OCI-LY1 (cell line): Measurements from ENCODE around the gene OR51F2.
"Not testable (repeated sequence)": the region's sequence is repeated elsewhere in the genome, so short reads cannot be mapped to it uniquely, and the experiment has no call there.

Source experiments
- H2AFZ ChIP-seq: fragments of 200-600 bp; sonication (generic), shearing (Covaris generic); 2 replicates; pipeline ENCODE4 v1.6.0; 2014; ENCODE audit warnings: antibody characterized with exemption, mild to moderate bottlenecking, low read length
- H3F3A ChIP-seq: fragments of 200-600 bp; sonication (generic), shearing (Covaris generic); 2 replicates; pipeline ENCODE4 v1.6.0; 2014; ENCODE audit warnings: mild to moderate bottlenecking, antibody characterized with exemption, low read length, moderate library complexity; ENCODE audit not compliant: insufficient read depth
- H3K27ac ChIP-seq: fragments of 200-600 bp; sonication (generic); 2 replicates; pipeline ENCODE4 v1.5.1; 2014; ENCODE audit warnings: low read length, mixed run types, mild to moderate bottlenecking, low read depth; ENCODE audit not compliant: poor library complexity, severe bottlenecking
- H3K27me3 ChIP-seq: fragments of 200-600 bp; sonication (generic); 2 replicates; pipeline ENCODE4 v1.6.0; 2014; ENCODE audit warnings: antibody characterized with exemption, mild to moderate bottlenecking, low read length, moderate library complexity; ENCODE audit not compliant: insufficient read depth
- H3K36me3 ChIP-seq: fragments of 200-600 bp; sonication (generic); 2 replicates; pipeline ENCODE4 v1.6.1; 2014; ENCODE audit warnings: mild to moderate bottlenecking, antibody characterized with exemption, low read length, moderate library complexity, mixed read lengths; ENCODE audit not compliant: insufficient read depth
- H3K4me1 ChIP-seq: fragments of 200-600 bp; sonication (generic); 2 replicates; pipeline ENCODE4 v1.5.1; 2014; ENCODE audit warnings: mild to moderate bottlenecking, low read length, moderate library complexity; ENCODE audit not compliant: insufficient read depth, severe bottlenecking
- H3K4me2 ChIP-seq: fragments of 200-600 bp; sonication (generic), shearing (Covaris generic); 2 replicates; pipeline ENCODE4 v1.6.1; 2014; ENCODE audit warnings: low read length
- H3K4me3 ChIP-seq: fragments of 200-600 bp; sonication (generic); 2 replicates; pipeline ENCODE4 v1.5.1; 2014; ENCODE audit warnings: low read length, low read depth, mild to moderate bottlenecking, mixed read lengths; ENCODE audit not compliant: poor library complexity, severe bottlenecking
- H3K79me2 ChIP-seq: fragments of 200-600 bp; shearing (Covaris generic); 2 replicates; pipeline ENCODE4 v1.6.1; 2016; ENCODE audit warnings: mixed run types, low read length, mixed read lengths; ENCODE audit not compliant: insufficient read depth
- H3K9ac ChIP-seq: fragments of 200-600 bp; sonication (generic), shearing (Covaris generic); 2 replicates; pipeline ENCODE4 v1.6.1; 2014; ENCODE audit warnings: mild to moderate bottlenecking, low read length, mixed read lengths
- H3K9me2 ChIP-seq: fragments of 200-600 bp; sonication (generic), shearing (Covaris generic); 2 replicates; pipeline ENCODE4 v1.6.1; 2014; ENCODE audit warnings: low read depth, mild to moderate bottlenecking, low read length, mixed read lengths
- H3K9me3 ChIP-seq: fragments of 200-600 bp; shearing (Covaris generic); 2 replicates; pipeline ENCODE4 v1.6.1; 2014; ENCODE audit warnings: low read length, mixed read lengths
- H4K20me1 ChIP-seq: fragments of 200-600 bp; sonication (generic), shearing (Covaris generic); 2 replicates; pipeline ENCODE4 v1.6.0; 2016; ENCODE audit warnings: mild to moderate bottlenecking, low read length; ENCODE audit not compliant: insufficient read depth
- CTCF ChIP-seq: fragments of 200-600 bp; sonication (generic), shearing (Covaris generic); IDR thresholded peaks from 2 replicates; pipeline ENCODE4 v1.5.1; 2017; ENCODE audit warnings: mild to moderate bottlenecking, antibody characterized with exemption, low read length, moderate library complexity, mixed read lengths
- EZH2 ChIP-seq: fragments of 200-600 bp; sonication (generic), shearing (Covaris generic); IDR thresholded peaks from 2 replicates; pipeline ENCODE4 v1.8.0; 2017; ENCODE audit warnings: borderline replicate concordance, mixed run types, mild to moderate bottlenecking, antibody characterized with exemption, low read length, moderate library complexity, mixed read lengths

The OR51F2 gene

GRCh38 chr11:4798427-4799183 lies 22.5 kb upstream of the OR51F2 start:
- no peaks in the 10 kb centered on the region for H3K27me3 ChIP-seq
- H3K9me3 ChIP-seq: no peaks in the 10 kb centered on the region
- H3K9ac ChIP-seq: no peak overlapping the region
- no peak overlapping the region for H2AFZ ChIP-seq
- H3K79me2 ChIP-seq: no peaks in the 10 kb centered on the region
- no peaks in the 10 kb centered on the region for H4K20me1 ChIP-seq
- H3F3A ChIP-seq: no peaks in the 10 kb centered on the region
- no peak overlapping the region for H3K27ac ChIP-seq
- no peak overlapping the region for H3K4me3 ChIP-seq
- no peaks in the 10 kb centered on the region for H3K4me1 ChIP-seq
- no peak for TF ChIP-seq CTCF
- no peak for TF ChIP-seq EZH2
- H3K9me2 ChIP-seq: no peaks in the 10 kb centered on the region
- no peaks in the 10 kb centered on the region for H3K36me3 ChIP-seq
- H3K4me2 ChIP-seq: no peak overlapping the region

DNA sequence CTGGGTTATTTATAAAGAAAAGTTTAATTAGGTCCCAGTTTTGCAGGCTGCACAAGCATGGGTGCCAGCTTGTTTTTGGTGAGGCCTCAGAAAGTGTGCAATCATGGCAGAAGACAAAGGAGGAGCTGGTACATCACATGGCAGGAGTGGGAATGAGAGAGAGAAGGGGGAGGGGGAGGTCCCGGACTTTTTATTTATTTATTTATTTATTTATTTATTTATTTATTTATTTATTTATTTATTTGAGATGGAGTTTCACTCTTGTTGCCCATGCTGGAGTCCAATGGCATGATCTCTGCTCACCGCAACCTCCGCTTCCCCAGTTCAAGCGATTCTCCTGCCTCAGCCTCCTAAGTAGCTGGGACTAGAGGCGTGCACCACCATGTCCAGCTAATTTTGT lies 19.8 kb upstream of the OR51F2 start:
- H3K9ac ChIP-seq, H3F3A ChIP-seq, H3K36me3 ChIP-seq, H3K4me3 ChIP-seq, H3K9me2 ChIP-seq, H3K4me2 ChIP-seq, H3K27ac ChIP-seq, H3K79me2 ChIP-seq, H3K4me1 ChIP-seq, H2AFZ ChIP-seq, H4K20me1 ChIP-seq, H3K27me3 ChIP-seq, H3K9me3 ChIP-seq: not testable (repeated sequence)

DNA sequence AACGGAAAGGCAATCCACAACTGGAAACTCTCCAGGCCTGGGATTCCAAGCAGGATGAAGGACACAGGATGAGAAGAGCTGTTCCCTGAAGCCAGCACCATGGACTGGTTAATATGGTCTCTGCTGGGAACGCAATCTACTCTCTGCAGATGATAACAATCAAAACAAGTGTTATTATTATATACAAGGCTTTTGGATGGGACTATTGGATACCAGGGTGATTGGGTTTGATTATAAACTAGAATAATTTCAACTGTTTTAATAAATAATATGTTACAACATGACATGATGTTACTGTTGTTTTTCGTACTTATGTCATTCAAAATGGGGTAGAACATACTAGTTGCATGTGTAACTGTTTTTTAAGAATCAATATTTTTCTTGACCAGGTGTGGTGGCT lies 16.8 kb upstream of the OR51F2 start, which contains the start of gene OR52R1:
Gene OR52R1, minus strand, starts transcription at position 101 of the 400 bp plus-strand sequence. Its CDS starts 0 bp downstream, at position 101.
- Histone ChIP-seq H3K79me2 (no peaks in the 10 kb centered on the region), H3K4me3 (no peak within 1 kb of the TSS), H3K9me2 (no peaks in the 10 kb centered on the region), H4K20me1 (no peaks in the 10 kb centered on the region), H3K27ac (no peak within 1 kb of the TSS), H3K4me2 (no peak within 1 kb of the TSS), H2AFZ (no peak within 1 kb of the TSS), H3K9me3 (no peaks in the 10 kb centered on the region), H3F3A (no peaks in the 10 kb centered on the region), H3K36me3 (no peaks in the 10 kb centered on the region), H3K27me3 (no peaks in the 10 kb centered on the region), H3K9ac (no peak within 1 kb of the TSS), H3K4me1 (no peaks in the 10 kb centered on the region)
- TF ChIP-seq CTCF (no peak), EZH2 (no peak)

- no peak overlapping the region for H3K27ac ChIP-seq
- no peaks in the 10 kb centered on the region for H3K36me3 ChIP-seq
- H3K4me3 ChIP-seq: no peak overlapping the region
- H3K79me2 ChIP-seq: no peaks in the 10 kb centered on the region
- no peaks in the 10 kb centered on the region for H3F3A ChIP-seq
- H3K9me3 ChIP-seq: no peaks in the 10 kb centered on the region
- TF ChIP-seq EZH2: no peak
- TF ChIP-seq CTCF: no peak
- H3K4me2 ChIP-seq: no peak overlapping the region
- no peaks in the 10 kb centered on the region for H4K20me1 ChIP-seq
- H3K9ac ChIP-seq: no peak overlapping the region
- H3K4me1 ChIP-seq: no peaks in the 10 kb centered on the region
- H3K9me2 ChIP-seq: no peaks in the 10 kb centered on the region
- no peak overlapping the region for H2AFZ ChIP-seq
- H3K27me3 ChIP-seq: no peaks in the 10 kb centered on the region
Observed at GRCh38 chr11:4808476-4808875, 12.6 kb upstream of the OR51F2 start.
